NB4 (cell line): ENCODE results near the gene PRKD2.

Experiments used
- CTCF ChIP-seq: IDR thresholded peaks from one replicate; pipeline ENCODE4 v1.5.1; 2012; ENCODE audit warnings: low read depth, low read length
- MYC ChIP-seq: IDR thresholded peaks from 2 replicates; pipeline ENCODE4 v1.6.1; 2011; ENCODE audit warnings: low read depth, low read length
- POLR2A ChIP-seq: IDR thresholded peaks from 2 replicates; pipeline ENCODE4 v1.6.1; 2011; ENCODE audit warnings: mild to moderate bottlenecking; ENCODE audit not compliant: insufficient read length; ENCODE audit errors: extremely low read depth

- TF ChIP-seq CTCF (no peak), MYC (no peak), POLR2A (no peak)
Measured at GRCh38 chr19:46670813-46671212, 46.1 kb downstream of the PRKD2 start.
